ENCODE data around the gene STAT5A.

GRCh38 chr17:42277342-42277712, 11.0 kb upstream of the STAT5A start:
- TF ChIP-seq ZNF311 (tag by site-specific recombination; IDR thresholded peaks at IDR 0.05; ENCODE audit: borderline replicate concordance) (no peak), ZNF518A (tag by site-specific recombination; conservative IDR thresholded peaks at IDR 0.05; ENCODE audit: low read depth) (no peak), CTCF (tag by site-specific recombination; IDR thresholded peaks at IDR 0.05) (no peak), ZNF274 (IDR thresholded peaks at IDR 0.05; ENCODE audit: low read length) (no peak), ZNF274 (tag by site-specific recombination; IDR thresholded peaks at IDR 0.05; ENCODE audit: borderline replicate concordance) (no peak), ZNF513 (tag by site-specific recombination; IDR thresholded peaks at IDR 0.05) (no peak)
